NB4 (cell line): ENCODE results near the gene ECM2.

Source experiments
- POLR2A ChIP-seq: IDR thresholded peaks from 2 replicates; pipeline ENCODE4 v1.6.1; 2011; ENCODE audit warnings: mild to moderate bottlenecking; ENCODE audit not compliant: insufficient read length; ENCODE audit errors: extremely low read depth
- TF ChIP-seq, protein P1 (sequence below): IDR thresholded peaks from one replicate; pipeline ENCODE4 v1.5.1; 2012; ENCODE audit warnings: low read depth, low read length

- no peak for TF ChIP-seq POLR2A
- TF ChIP-seq, protein P1, sequence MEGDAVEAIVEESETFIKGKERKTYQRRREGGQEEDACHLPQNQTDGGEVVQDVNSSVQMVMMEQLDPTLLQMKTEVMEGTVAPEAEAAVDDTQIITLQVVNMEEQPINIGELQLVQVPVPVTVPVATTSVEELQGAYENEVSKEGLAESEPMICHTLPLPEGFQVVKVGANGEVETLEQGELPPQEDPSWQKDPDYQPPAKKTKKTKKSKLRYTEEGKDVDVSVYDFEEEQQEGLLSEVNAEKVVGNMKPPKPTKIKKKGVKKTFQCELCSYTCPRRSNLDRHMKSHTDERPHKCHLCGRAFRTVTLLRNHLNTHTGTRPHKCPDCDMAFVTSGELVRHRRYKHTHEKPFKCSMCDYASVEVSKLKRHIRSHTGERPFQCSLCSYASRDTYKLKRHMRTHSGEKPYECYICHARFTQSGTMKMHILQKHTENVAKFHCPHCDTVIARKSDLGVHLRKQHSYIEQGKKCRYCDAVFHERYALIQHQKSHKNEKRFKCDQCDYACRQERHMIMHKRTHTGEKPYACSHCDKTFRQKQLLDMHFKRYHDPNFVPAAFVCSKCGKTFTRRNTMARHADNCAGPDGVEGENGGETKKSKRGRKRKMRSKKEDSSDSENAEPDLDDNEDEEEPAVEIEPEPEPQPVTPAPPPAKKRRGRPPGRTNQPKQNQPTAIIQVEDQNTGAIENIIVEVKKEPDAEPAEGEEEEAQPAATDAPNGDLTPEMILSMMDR: no peak
These were observed 89.3 kb downstream of the ECM2 start for GRCh38 chr9:92446536-92446935.
